ENCODE results near the gene IL3RA.
"Not testable (repeated sequence)": the region's sequence is repeated elsewhere in the genome, so short reads cannot be mapped to it uniquely, and the experiment has no call there.

The IL3RA gene

GRCh38 chrX:1395646-1396216, 59.1 kb downstream of the IL3RA start:
- DNase-seq (ENCODE audit: low read depth): no peak
- H3K4me3 ChIP-seq (ENCODE audit: low read depth, low read length): no peak overlapping the region

- H3K4me3 ChIP-seq (ENCODE audit: low read depth, low read length): no peak overlapping the region
- DNase-seq (ENCODE audit: low read depth): no peak
Measured at GRCh38 chrX:1397001-1397400, 60.4 kb downstream of the IL3RA start.

GRCh38 chrX:1397441-1398270, 61.1 kb downstream of the IL3RA start:
- no peak overlapping the region for H3K4me3 ChIP-seq (ENCODE audit: low read depth, low read length)
- no peak for DNase-seq (ENCODE audit: low read depth)

GRCh38 chrX:1398431-1399340, 62.1 kb downstream of the IL3RA start:
- no peak for DNase-seq (ENCODE audit: low read depth)
- no peak overlapping the region for H3K4me3 ChIP-seq (ENCODE audit: low read depth, low read length)

GRCh38 chrX:1400049-1400448, 63.5 kb downstream of the IL3RA start:
- no peak for DNase-seq (ENCODE audit: low read depth)
- H3K4me3 ChIP-seq (ENCODE audit: low read depth, low read length): no peak overlapping the region

- no peak overlapping the region for H3K4me3 ChIP-seq (ENCODE audit: low read depth, low read length)
- DNase-seq (ENCODE audit: low read depth): no peak
Measured at GRCh38 chrX:1400742-1401471, 64.3 kb downstream of the IL3RA start.

- H3K4me3 ChIP-seq (ENCODE audit: low read depth, low read length): no peak overlapping the region
Measured at GRCh38 chrX:1401611-1402430, 65.2 kb downstream of the IL3RA start.

GRCh38 chrX:1403228-1403627, 66.6 kb downstream of the IL3RA start:
- no peak overlapping the region for H3K4me3 ChIP-seq (ENCODE audit: low read depth, low read length)
- no peak for DNase-seq (ENCODE audit: low read depth)

More at GRCh38 chrX:1401611-1402430, 65.2 kb downstream of the IL3RA start:
- DNase-seq (ENCODE audit: low read depth): no peak

GRCh38 chrX:1403867-1404266, 67.3 kb downstream of the IL3RA start:
- H3K4me3 ChIP-seq (ENCODE audit: low read depth, low read length); DNase-seq (ENCODE audit: low read depth): not testable (repeated sequence)

- not testable (repeated sequence) for DNase-seq (ENCODE audit: low read depth); H3K4me3 ChIP-seq (ENCODE audit: low read depth, low read length)
Measured at GRCh38 chrX:1405769-1406168, 69.2 kb downstream of the IL3RA start.

GRCh38 chrX:1407035-1407434, 70.5 kb downstream of the IL3RA start:
- DNase-seq (ENCODE audit: low read depth): no peak
- no peak overlapping the region for H3K4me3 ChIP-seq (ENCODE audit: low read depth, low read length)

GRCh38 chrX:1411326-1411725, 74.7 kb downstream of the IL3RA start:
- DNase-seq (ENCODE audit: low read depth): no peak
- no peak overlapping the region for H3K4me3 ChIP-seq (ENCODE audit: low read depth, low read length)

GRCh38 chrX:1412551-1413161, 76.1 kb downstream of the IL3RA start:
- DNase-seq (ENCODE audit: low read depth): no peak
- H3K4me3 ChIP-seq (ENCODE audit: low read depth, low read length): no peak overlapping the region

- no peak overlapping the region for H3K4me3 ChIP-seq (ENCODE audit: low read depth, low read length)
- DNase-seq (ENCODE audit: low read depth): no peak
Measured at GRCh38 chrX:1416327-1416784, 79.8 kb downstream of the IL3RA start.

- no peak for DNase-seq (ENCODE audit: low read depth)
- H3K4me3 ChIP-seq (ENCODE audit: low read depth, low read length): no peak overlapping the region
Measured at GRCh38 chrX:1416965-1417760, 80.6 kb downstream of the IL3RA start.

- DNase-seq (ENCODE audit: low read depth): no peak
- no peak overlapping the region for H3K4me3 ChIP-seq (ENCODE audit: low read depth, low read length)
Measured at GRCh38 chrX:1417921-1418771, 81.6 kb downstream of the IL3RA start.

All from skeletal muscle cell (primary cell).